HG03342 (cell line): Measurements from ENCODE around the gene FAM53B.
"Not testable (repeated sequence)": the region's sequence is repeated elsewhere in the genome, so short reads cannot be mapped to it uniquely, and the experiment has no call there.

Experiments
- ATAC-seq: cut with Tn5 transposase; IDR thresholded peaks from one replicate; pipeline ENCODE4 v1.9.1; 2021; ENCODE audit warnings: mild to moderate bottlenecking, moderate library complexity; ENCODE audit not compliant: unreplicated experiment

The FAM53B gene

GRCh38 chr10:124590216-124591122 is 153.7 kb downstream of the FAM53B start:
- no peak for ATAC-seq

- ATAC-seq, result no peak
Measured at GRCh38 chr10:124589491-124590041, 154.6 kb downstream of the FAM53B start.

DNA sequence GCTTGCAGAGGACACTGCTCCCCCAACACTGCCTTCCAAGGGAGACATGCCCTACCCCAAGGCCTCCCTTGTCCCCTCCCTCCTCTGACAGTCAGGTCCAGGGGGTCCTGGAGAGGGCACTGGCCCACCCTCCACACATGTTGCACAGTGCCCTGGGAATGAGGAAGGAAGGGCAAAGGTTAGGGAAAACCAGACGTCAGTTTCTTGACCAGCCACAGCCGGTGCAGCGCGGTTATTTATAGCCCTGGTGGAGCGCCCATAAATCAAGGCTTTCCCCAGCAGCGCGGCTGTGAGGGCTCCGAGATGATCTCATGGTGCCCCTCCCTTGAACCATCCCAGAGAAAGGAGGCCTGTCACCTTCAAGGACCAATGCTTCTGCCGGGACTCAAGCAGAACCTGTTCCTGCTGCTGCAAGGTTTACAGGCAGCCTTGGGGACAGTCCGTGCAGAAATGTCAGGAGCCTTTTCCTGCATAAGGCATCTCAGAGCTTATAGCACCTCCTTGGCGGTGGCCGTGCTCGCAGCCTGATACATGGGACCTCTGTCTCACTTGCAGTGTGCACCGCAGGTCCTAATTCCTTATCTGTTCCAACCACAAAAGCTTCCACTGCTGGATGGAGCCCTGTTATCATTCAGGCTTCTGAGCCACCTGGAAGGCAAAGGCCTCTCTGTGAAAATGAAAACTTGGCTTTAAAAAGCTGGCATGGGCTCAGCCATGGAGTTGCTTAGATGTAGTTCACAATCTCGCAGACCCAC is 155.3 kb downstream of the FAM53B start:
- no peak for ATAC-seq

DNA sequence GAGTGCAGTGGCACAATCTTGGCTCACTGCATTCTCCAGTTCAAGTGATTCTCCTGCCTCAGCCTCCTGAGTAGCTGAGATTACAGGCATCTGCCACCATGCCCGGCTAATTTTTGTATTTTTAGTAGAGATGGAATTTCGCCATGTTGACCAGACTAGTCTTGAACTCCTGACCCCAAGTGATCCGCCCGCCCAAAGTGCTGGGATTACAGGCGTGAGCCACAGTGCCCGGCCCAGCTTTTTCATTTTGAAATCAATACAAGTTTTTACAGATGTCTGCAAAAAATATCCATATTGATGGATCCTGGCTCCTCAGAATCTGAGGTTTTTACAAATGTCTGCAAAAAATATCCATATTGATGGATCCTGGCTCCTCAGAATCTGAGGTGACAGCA is 155.8 kb downstream of the FAM53B start:
- not testable (repeated sequence) for ATAC-seq

GRCh38 chr10:124587811-124588211 is 156.4 kb downstream of the FAM53B start:
- ATAC-seq, result no peak

- no peak for ATAC-seq
Measured at GRCh38 chr10:124586142-124586541, 158.0 kb downstream of the FAM53B start.

GRCh38 chr10:124579011-124579399 is 165.2 kb downstream of the FAM53B start:
- no peak for ATAC-seq

DNA sequence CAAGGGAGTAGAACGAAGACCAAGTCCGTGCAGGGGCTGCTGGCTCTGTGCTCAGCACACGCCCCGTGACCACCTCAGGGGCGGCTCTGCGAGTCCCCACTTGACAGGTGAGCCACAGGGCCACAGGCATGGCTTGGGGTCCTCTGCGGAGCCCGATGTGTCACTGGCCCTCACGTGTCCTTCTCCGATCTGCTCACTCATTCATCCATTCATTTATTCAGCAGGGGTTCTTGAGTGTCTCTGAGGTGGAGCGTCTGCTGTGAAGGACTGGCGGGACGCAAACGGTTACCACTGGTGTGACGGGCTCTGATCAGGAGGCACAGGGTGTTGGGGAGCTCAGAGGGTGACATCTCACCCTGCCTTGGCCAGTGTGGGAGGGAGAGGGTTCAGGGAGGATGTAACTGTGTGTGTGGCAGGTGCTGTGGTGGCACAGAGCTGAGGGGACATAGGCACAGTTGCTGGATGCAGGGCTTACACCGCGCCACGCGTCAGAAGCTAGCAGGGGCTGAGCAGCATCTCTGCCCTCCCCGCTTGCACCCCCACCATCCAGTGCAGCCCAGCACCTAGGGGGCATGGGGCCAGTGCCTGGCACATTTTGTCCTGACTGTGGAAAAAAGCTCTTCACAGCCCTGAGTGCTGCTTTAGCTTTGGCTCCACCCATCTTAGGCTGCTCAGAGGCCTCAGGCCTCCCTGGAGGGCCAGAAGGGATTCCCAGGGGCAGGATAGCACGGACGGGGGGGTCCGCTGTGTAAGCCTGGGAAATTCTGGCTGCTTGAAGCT is 165.8 kb downstream of the FAM53B start:
- ATAC-seq, result no peak

GRCh38 chr10:124577651-124578050 is 166.5 kb downstream of the FAM53B start:
- no peak for ATAC-seq

DNA sequence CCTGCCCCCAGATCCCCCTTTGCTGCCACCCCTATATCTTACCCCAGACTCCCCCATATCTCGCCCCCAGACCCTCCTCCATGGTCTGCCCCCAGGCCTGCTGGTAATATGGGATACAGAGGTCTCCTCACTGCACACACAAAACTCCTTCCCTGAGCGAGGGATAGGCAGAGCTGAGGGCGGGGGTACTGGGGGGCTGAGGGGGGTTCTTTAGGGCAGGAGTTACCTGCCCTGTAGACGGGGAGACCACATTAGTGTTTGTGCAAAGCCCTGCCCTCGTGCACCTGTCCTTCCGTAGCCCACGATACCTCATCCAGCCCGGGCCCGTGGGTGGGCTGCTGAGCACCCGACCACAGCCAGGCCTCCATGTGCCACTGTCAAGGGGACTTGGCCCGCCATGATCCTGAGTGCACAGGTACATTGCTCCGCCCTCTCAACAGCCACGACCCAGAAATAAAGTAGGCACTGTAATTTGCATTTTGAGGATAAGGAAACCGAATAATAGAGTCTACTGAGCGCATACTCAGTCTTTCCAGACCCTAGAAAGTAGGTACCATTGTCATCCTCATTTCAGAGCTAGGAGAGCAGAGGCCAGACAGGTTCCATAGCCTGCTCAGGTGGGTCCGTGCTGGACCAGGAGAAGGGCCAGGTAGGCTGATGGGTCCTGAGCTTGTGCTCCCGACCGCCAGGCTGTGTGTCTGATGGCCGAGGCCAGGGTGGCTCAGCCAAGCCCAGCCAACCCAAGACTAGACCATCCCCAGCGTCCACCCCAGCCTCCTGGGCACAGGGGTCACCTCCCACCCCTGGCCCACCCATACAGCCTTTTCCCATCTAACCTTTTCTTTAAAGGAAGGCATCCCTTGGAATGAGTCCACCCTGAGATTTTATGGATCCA is 167.4 kb downstream of the FAM53B start:
- ATAC-seq, result no peak

GRCh38 chr10:124575107-124576035 is 168.8 kb downstream of the FAM53B start:
- ATAC-seq, result no peak

DNA sequence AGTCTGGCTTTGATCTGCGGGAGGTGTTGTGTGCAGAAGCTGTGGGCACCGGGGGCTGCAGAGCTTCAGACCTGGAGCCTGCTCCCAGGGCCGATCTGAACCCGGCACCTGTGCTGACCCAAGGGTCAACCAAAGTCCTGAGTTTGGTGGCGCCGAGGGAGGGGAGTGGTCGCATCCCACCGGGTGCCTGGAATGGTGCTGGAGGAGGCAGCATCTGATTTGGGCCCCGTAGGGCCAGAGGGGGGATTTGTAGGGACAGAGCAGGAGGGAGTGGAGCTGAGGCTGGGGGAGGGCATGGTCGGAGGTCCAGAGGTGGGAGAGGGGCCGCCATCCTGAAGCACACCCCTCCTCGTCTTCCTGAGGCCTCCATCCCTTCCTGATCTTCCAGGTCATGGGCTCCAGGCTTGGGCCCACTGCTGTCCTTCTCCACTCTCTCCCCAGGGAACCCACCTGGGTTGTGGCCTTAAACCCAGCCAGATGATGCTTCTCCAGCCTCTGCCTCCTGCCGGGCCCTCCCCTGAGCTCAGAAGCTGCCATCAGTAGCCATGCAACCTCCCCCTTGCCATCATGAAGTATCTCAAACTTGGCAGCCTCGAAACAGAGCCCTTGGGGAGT is 169.6 kb downstream of the FAM53B start:
- ATAC-seq, result no peak

DNA sequence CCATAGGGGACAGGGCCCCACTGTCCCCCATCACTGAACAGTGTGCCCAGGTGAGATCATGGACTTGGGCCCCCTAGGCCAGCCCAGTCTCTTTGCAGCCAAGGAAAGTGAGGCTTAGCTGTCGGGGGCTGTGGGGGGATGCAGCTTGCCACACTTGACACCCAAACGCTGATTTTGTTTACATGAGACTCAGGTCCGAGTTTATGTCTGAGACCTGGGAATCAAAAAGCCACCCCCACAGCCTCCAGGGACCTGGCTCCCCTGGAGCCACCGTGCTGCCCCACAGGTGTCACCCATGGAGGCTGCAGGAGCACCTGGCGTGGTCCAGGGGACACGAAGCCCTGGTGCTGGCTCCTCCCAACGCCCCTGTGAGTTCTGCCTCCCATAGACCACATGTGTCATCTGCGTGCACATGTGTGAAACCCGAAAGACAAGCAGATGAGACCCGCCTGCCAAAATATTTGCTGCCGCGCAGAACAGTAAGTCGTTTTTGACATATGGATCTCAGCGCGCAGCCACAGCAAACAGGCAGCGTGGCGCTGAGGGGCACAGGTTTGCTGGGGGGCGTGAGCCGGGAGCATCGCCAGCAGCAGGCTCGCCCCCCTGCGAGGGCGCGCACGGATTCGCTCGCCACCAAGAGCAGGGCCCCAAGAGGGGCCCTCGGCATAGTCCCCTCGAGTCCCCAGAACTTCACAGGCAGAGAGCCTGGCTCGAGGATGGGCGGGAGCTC is 170.3 kb downstream of the FAM53B start:
- no peak for ATAC-seq

DNA sequence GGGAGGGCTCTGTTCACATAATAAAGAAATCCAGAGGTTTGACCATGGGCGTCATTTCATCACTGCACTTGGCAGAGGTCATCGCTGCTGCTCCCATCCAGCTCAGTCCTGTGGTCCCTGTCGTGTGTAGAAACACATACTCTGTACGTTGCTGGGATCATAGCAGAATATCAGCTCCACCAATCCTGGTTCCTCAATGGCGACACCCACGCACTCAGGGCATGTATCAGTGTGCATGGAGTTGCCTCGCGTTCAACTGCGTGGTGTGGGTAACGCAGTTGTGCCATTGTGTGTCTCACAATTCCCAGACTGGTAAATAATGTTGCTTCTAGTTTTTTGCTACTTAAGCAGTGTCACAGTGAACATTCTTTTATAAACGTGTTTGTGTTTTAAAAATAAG is 171.4 kb downstream of the FAM53B start:
- ATAC-seq, result no peak

DNA sequence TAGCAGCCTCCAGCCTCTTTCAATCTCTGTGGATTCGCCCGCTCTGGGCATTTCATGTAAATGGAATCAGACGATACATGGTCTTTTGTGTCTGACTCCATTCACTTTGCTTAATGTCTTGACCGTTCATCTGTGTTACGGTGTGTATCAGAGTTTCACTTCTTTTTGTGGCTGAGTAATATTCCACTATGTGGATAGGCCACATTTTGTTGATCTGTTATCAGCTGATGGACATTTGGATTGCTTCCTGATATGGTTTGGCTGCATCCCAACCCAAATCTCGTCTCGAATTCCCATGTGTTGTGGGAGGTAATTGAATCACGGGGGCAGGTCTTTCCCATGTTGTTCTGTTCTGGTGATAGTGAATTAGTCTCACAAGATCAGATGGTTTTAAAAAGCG is 173.5 kb downstream of the FAM53B start:
- no peak for ATAC-seq

- ATAC-seq, result no peak
Measured at GRCh38 chr10:124569623-124570470, 174.3 kb downstream of the FAM53B start.
